ENCODE data around the gene CRY1. TPM values are rescaled to one million over a fixed set of nuclear protein-coding genes. Genes with fewer than 3 reads are reported as not detected.

The CRY1 gene
- total RNA-seq, 1 experiment from 2014 or later = 43.8 TPM

- intact Hi-C loops (cut with micrococcal nuclease; ENCODE audit: unreplicated experiment) = no loop called here
- no peaks in the 10 kb centered on the region for H3K9me3 ChIP-seq (ENCODE audit: control insufficient read depth, insufficient read depth, low read depth, low read length)
- DNase-seq (ENCODE audit: low read depth, low spot score) = no peak
- in situ Hi-C loops (cut with HindIII; ENCODE audit: low pct_unique_long_range_greater_than_20kb, low sequenced_read_pairs) = no loop called here
- no TSS peak for BruUV-seq (replicated peaks)
- peak; percentile 46 for TF ChIP-seq CTCF (IDR thresholded peaks at IDR 0.05)
- TF ChIP-seq SIN3A (IDR thresholded peaks at IDR 0.05; ENCODE audit: borderline replicate concordance, insufficient read depth, low read depth, low read length) = no peak
- H3K27ac ChIP-seq (ENCODE audit: low read length) = peak overlapping the region; percentile 82
- no peaks in the 10 kb centered on the region; the same call in 1 of the 2 replicates for H3K36me3 ChIP-seq (ENCODE audit: control insufficient read depth, insufficient read depth, low read length)
- CTCF ChIA-PET = interaction anchor here (0.7 kb wide), 1 partner anchor 597 kb away, joined by 3 read pairs; no protein-coding TSS in a partner anchor
- no peaks in the 10 kb centered on the region for H3K27me3 ChIP-seq (ENCODE audit: control insufficient read depth, insufficient read depth, low read length)
- H3K4me3 ChIP-seq (ENCODE audit: low read depth in 2 of 2, low read length in 2 of 2) = peak overlapping the region; percentile 64 to 84
- ATAC-seq = peak; percentile 73
- H3K4me1 ChIP-seq (ENCODE audit: control insufficient read depth, insufficient read depth, low read length) = peaks cover 26% of the 10 kb centered on the region; the same call in 1 of the 2 replicates
- POLR2A ChIA-PET = interaction anchor here (0.7 to 1.1 kb wide), 2 partner anchors 31 to 180 kb away, joined by 4 to 8 read pairs; no protein-coding TSS in a partner anchor
Observed at GRCh38 chr12:106956048-106956578, 137.2 kb downstream of the CRY1 start.

- TF ChIP-seq SIN3A (IDR thresholded peaks at IDR 0.05; ENCODE audit: borderline replicate concordance, insufficient read depth, low read depth, low read length) = 0 out of 2 replicates have a peak, but pooled peaks have one; percentile 44
- no peak for TF ChIP-seq CTCF (IDR thresholded peaks at IDR 0.05)
- TF ChIP-seq REST (IDR thresholded peaks at IDR 0.05; ENCODE audit: insufficient read depth in 1 of 2, low read depth in 2 of 2, low read length in 1 of 2) = no peak
- no peak for TF ChIP-seq TCF7L2 (IDR thresholded peaks at IDR 0.05; ENCODE audit: low read depth, low read length)
- peak; percentile 75 for TF ChIP-seq POLR2AphosphoS5 (IDR thresholded peaks at IDR 0.05; ENCODE audit: low read depth, low read length)
- ChIA-PET CTCF (interaction anchor here (0.6 to 0.7 kb wide), 3 partner anchors 28 to 596 kb away, joined by 3 read pairs; no protein-coding TSS in a partner anchor), POLR2A (interaction anchor here (0.6 kb wide), 1 partner anchor 69 kb away, joined by 6 read pairs; no protein-coding TSS in a partner anchor)
- Histone ChIP-seq H3K27ac (ENCODE audit: low read length) (peak within 1 kb of the TSS; percentile 95), H3K4me3 (ENCODE audit: low read depth in 2 of 2, low read length in 2 of 2) (peak within 1 kb of the TSS; percentile 64 to 84), H3K36me3 (ENCODE audit: control insufficient read depth, insufficient read depth, low read length) (no peaks in the 10 kb centered on the region; the same call in 1 of the 2 replicates), H3K4me1 (ENCODE audit: control insufficient read depth, insufficient read depth, low read length) (peaks cover 26% of the 10 kb centered on the region; the same call in 1 of the 2 replicates), H3K9me3 (ENCODE audit: control insufficient read depth, insufficient read depth, low read depth, low read length) (no peaks in the 10 kb centered on the region), H3K27me3 (ENCODE audit: control insufficient read depth, insufficient read depth, low read length) (no peaks in the 10 kb centered on the region)
- BruUV-seq (replicated peaks) = no TSS peak
- DNase-seq (ENCODE audit: low read depth, low spot score) = peak; percentile 62
- ATAC-seq = peak; percentile 91
- in situ Hi-C loops (cut with HindIII; ENCODE audit: low pct_unique_long_range_greater_than_20kb, low sequenced_read_pairs) = no loop called here
- intact Hi-C loops (cut with micrococcal nuclease; ENCODE audit: unreplicated experiment) = no loop called here
Observed at GRCh38 chr12:106955377-106956047, 137.8 kb downstream of the CRY1 start, which contains the start of gene TMEM263. TMEM263 (plus strand) TSS chr12:106955907; CDS start chr12:106967117, 11,210 bp downstream.
